Measurements from ENCODE around the gene XCL1. TPM values are rescaled to one million over a fixed set of nuclear protein-coding genes. Genes with fewer than 3 reads are reported as not detected.
"Not testable (repeated sequence)": the region's sequence is repeated elsewhere in the genome, so short reads cannot be mapped to it uniquely, and the experiment has no call there.

Gene XCL1
- total RNA-seq, 1 experiment from 2014 or later, result not detected

DNA sequence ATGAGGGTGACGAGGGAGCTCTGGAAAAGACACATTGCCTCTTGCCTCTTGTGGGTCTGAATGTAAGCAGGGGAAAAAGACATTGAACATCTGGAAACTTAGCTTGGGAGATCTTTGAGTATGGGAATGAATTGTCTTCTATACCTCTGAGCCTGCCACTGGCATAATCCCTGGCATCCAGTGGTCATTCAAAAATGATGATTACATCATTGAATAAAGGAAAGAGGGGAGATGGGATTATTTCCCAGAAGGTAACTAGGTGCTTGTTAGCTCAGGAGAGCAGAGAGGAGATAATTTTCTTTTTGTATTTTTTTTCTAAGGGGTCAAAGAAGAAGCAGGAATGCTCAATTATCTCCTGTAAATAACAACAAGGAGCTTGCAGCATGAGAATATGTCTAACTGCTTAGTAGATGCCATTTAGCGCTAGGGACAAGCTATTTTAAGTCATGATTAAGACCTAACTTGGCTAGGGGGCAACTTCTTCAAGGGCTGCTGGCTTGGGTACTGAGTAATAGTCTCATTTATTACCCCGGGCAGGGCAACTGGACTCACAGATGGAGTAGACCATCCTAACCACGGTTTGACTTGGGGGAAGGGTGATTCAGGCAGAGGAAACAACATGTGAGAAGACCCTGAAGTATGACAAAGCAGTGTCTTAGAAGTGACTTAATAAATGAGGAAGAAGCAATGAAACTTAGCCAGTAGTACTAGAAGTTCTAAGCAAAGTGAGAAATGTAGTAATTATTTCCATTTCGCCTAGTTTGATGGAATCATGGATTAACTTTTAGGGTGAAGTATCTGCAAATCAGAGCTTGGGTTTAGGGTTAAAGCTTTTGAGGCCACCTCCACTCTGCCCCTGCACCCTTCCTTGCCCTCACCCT, 21.6 kb upstream of the XCL1 start:
- Histone ChIP-seq H3K9me3 (replicated peaks) (no peaks in the 10 kb centered on the region), H3K27me3 (replicated peaks) (no peaks in the 10 kb centered on the region), H3K36me3 (no peaks in the 10 kb centered on the region), H3K27ac (no peak overlapping the region), H3K4me1 (replicated peaks) (no peaks in the 10 kb centered on the region), H3K4me3 (no peak overlapping the region)
- DNase-seq (ENCODE audit: low read depth in 1 of 2, low spot score in 2 of 2), result no peak

DNA sequence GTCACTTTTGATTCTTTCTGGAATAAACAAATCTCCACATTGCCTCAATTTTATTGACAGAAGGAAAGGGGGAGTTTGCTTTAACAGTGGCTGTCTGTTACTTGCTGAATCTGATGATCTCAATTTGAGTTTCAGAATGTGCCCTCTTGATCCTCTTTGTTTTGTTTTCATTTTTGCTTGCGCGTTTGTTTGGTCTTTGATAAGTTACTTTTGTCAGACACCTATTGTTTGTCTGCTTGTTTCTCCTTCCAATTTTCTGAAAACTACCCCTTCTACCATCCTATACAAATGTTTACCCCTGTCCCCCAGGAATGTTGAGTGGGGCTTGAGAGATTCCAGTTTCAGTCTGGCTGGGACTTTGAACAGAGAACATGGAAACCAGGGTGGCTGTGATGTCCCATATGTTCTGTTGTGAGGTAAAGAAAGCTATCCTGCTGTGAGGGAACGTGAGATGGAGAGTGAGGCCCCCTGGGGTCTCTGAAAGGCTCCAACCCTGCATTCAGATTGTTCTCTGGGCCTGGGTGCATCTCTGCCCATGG, 20.8 kb upstream of the XCL1 start:
- Histone ChIP-seq H3K27ac (no peak overlapping the region), H3K27me3 (replicated peaks) (no peaks in the 10 kb centered on the region), H3K4me1 (replicated peaks) (no peaks in the 10 kb centered on the region), H3K9me3 (replicated peaks) (no peaks in the 10 kb centered on the region), H3K4me3 (no peak overlapping the region), H3K36me3 (no peaks in the 10 kb centered on the region)
- DNase-seq (ENCODE audit: low read depth in 1 of 2, low spot score in 2 of 2), result no peak

DNA sequence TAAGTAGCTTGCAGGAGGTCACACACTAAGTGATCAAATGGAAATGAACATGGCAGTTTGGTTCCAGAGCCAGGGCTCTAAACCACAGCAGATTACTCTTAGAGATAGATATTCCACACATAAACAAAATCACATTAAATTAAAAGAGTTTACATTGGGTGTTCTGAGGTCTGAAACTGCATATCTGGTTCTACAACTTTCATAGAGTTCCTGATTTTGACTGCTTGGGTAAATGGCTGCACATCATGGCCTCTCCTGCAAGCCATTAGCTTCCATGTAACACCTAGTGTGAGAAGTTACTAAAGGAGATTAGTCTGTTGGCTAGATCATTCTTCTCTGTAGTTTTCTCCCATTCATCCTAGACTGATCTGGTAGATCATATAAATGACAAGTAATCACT, 19.8 kb upstream of the XCL1 start:
- no peaks in the 10 kb centered on the region for H3K4me1 ChIP-seq (replicated peaks)
- no peaks in the 10 kb centered on the region for H3K36me3 ChIP-seq
- DNase-seq (ENCODE audit: low read depth in 1 of 2, low spot score in 2 of 2), result no peak
- no peak overlapping the region for H3K4me3 ChIP-seq
- H3K27ac ChIP-seq, result no peak overlapping the region
- H3K27me3 ChIP-seq (replicated peaks), result no peaks in the 10 kb centered on the region
- no peaks in the 10 kb centered on the region for H3K9me3 ChIP-seq (replicated peaks)

DNA sequence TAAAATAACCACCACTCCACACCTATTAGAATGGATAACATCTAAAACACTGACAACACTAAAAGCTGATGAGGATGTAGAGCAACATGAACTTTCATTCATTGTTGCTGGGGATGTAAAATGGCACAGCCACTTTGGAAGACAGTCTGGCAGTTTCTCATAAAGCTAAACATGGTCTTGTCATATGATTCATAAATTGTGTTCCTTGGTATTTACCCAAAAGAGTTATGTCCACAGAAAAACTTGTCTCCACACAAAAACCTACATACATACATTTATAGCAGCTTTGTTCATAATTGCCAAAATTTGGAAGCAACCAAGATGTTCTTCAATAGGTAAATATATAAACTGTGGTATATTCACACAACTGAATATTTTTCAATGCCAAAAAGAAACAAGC, 16.0 kb upstream of the XCL1 start:
- H3K27me3 ChIP-seq (replicated peaks), result no peaks in the 10 kb centered on the region
- no peaks in the 10 kb centered on the region for H3K36me3 ChIP-seq
- no peak overlapping the region for H3K4me3 ChIP-seq
- no peak for DNase-seq (ENCODE audit: low read depth in 1 of 2, low spot score in 2 of 2)
- no peaks in the 10 kb centered on the region for H3K9me3 ChIP-seq (replicated peaks)
- no peak overlapping the region for H3K27ac ChIP-seq
- no peaks in the 10 kb centered on the region for H3K4me1 ChIP-seq (replicated peaks)

DNA sequence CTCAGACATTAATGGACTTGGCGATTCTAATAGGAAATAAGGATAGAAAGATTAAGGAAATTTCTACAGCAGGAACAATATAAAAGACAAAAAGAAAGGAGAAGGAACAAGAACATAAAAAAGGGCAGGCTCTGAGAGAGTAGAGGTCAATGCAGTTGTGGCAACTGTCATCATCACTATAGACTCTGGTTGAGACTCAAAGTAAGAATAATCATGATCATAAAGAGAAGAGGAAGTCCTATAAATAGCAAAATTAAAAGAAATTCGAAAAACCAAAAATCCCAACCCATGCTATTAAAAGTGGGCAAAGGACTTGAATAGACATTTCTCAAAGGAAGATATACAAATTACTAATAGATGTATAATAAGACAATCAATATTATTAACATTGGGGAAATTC, 14.4 kb upstream of the XCL1 start:
- Histone ChIP-seq H3K4me1 (replicated peaks) (no peaks in the 10 kb centered on the region), H3K36me3 (no peaks in the 10 kb centered on the region), H3K4me3 (no peak overlapping the region), H3K27ac (no peak overlapping the region), H3K9me3 (replicated peaks) (no peaks in the 10 kb centered on the region), H3K27me3 (replicated peaks) (no peaks in the 10 kb centered on the region)
- DNase-seq (ENCODE audit: low read depth in 1 of 2, low spot score in 2 of 2), result no peak

DNA sequence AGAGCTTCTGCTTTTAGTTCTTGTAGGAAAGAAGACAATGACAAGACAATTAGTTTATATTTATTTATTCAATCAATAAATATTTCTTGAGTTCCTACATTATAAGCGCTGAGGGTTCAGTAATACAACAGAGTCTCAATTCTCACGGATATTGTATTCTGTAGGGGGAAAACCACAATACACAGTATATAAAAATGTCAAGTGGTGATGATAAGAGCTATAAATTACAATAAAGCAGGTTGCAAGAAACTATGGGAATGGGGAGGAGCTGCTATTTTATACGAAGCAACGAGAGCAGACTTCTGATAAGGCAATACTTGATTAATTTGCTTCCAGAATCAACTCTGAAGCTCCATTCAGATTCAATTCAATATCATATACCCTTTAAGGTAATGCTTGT, 10.6 kb upstream of the XCL1 start:
- DNase-seq (ENCODE audit: low read depth in 1 of 2, low spot score in 2 of 2), result no peak
- no peaks in the 10 kb centered on the region for H3K4me1 ChIP-seq (replicated peaks)
- no peak overlapping the region for H3K4me3 ChIP-seq
- no peaks in the 10 kb centered on the region for H3K36me3 ChIP-seq
- H3K27ac ChIP-seq, result no peak overlapping the region
- H3K9me3 ChIP-seq (replicated peaks), result no peaks in the 10 kb centered on the region
- H3K27me3 ChIP-seq (replicated peaks), result no peaks in the 10 kb centered on the region

DNA sequence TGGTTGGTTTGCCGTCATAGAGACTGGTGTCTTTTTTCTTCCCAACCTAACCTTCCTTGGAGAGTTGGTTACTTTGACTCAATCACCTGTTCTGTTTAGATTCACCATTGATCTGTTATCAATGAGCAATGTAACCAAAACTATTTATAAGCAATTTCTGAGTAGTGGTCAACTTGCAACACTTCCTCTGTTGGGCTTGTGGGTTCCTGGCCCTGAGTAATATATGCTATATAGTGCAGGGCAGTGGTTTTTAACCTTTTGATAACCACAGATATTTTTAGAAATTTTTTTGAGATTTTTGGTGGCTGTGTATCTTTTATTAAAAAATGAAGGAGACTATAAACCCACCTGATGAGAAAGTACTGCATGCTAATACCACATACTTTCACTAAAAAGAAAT, 9.4 kb upstream of the XCL1 start:
- Histone ChIP-seq H3K4me3 (no peak overlapping the region), H3K27me3 (replicated peaks) (no peaks in the 10 kb centered on the region), H3K9me3 (replicated peaks) (no peaks in the 10 kb centered on the region), H3K4me1 (replicated peaks) (no peaks in the 10 kb centered on the region), H3K27ac (no peak overlapping the region), H3K36me3 (no peaks in the 10 kb centered on the region)
- no peak for DNase-seq (ENCODE audit: low read depth in 1 of 2, low spot score in 2 of 2)

DNA sequence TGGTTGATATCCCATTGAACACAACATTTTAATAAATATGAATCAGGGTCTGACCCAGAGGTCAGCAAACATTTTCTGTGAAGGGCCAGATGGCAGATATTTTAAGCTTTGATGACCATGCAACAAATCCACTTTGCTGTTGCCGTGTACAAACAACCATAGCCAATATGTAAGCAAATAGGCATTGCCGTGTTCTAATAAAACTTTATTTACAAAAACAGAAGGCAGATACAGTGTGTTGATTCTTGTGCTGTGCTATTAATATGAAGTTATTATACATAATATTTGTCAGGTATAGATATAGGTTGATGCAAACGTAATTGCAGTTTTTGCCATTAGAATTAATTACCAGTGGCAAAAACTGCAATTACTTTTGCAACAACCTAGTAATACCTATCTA, 8.8 kb upstream of the XCL1 start:
- Histone ChIP-seq H3K9me3 (replicated peaks) (no peaks in the 10 kb centered on the region), H3K27ac (no peak overlapping the region), H3K27me3 (replicated peaks) (no peaks in the 10 kb centered on the region), H3K4me1 (replicated peaks) (no peaks in the 10 kb centered on the region), H3K36me3 (no peaks in the 10 kb centered on the region), H3K4me3 (no peak overlapping the region)
- no peak for DNase-seq (ENCODE audit: low read depth in 1 of 2, low spot score in 2 of 2)

DNA sequence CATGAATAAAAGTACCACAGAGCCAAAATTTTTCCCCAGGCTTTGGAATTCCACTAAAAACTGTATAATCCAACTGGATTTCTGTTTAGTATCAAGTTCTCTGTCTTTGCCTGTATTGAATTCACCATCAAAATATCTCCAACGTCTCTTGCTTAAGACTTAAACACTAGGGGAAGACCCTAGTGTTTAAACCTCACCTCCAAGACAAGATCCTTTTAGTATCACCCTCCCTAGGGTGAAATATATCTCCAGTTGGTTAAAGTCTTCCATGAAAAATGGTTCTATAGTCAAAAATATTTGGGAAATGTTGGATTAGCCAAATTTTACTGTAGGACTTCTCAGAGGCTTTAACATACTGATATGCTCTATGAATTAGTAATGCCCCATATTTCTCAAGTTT, 8.1 kb upstream of the XCL1 start:
- H3K27me3 ChIP-seq (replicated peaks), result no peaks in the 10 kb centered on the region
- no peak for DNase-seq (ENCODE audit: low read depth in 1 of 2, low spot score in 2 of 2)
- no peaks in the 10 kb centered on the region for H3K4me1 ChIP-seq (replicated peaks)
- no peak overlapping the region for H3K27ac ChIP-seq
- H3K4me3 ChIP-seq, result no peak overlapping the region
- H3K9me3 ChIP-seq (replicated peaks), result no peaks in the 10 kb centered on the region
- no peaks in the 10 kb centered on the region for H3K36me3 ChIP-seq

DNA sequence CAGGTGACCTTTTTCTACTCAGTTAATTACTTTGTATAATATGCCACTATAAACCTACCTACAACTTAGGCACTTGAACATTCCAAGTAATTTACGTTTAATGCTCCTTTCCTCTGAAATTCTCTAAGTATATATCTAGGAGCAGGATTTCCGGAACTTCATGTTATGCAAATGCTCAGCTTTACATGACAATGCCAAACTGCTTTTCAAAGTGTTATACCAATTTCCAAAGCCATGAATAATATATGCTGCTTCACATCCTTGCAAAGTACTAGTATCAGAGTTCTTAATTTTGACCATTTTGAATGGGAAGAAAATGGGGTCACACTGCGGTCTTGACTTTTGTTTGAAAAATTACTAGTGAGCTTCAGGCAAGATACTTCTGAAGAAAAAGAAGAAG, 5.8 kb upstream of the XCL1 start:
- Histone ChIP-seq H3K27me3 (replicated peaks) (no peaks in the 10 kb centered on the region), H3K4me3 (no peak overlapping the region), H3K4me1 (replicated peaks) (no peaks in the 10 kb centered on the region), H3K36me3 (no peaks in the 10 kb centered on the region), H3K9me3 (replicated peaks) (no peaks in the 10 kb centered on the region), H3K27ac (no peak overlapping the region)
- no peak for DNase-seq (ENCODE audit: low read depth in 1 of 2, low spot score in 2 of 2)

DNA sequence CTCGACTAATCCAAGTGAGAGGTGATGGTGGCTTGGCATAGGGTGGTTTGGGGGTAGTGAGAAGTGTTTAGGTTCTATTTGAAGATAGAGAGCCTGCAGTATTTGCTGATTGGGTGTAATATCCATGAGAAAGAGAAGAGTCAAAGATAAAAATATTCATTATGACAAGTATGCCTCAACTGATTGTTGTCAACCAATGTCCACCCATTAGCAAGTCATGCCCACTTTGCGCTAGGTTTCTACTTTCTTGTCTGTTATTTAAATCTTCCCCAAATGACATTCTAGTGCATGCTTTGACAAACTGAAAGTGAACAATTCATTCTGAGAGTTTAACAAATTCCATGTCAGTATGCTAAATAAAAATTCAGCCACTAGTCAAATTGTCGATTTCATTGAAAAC, 3.8 kb upstream of the XCL1 start:
- H3K27me3 ChIP-seq (replicated peaks), result no peaks in the 10 kb centered on the region
- no peaks in the 10 kb centered on the region for H3K9me3 ChIP-seq (replicated peaks)
- no peaks in the 10 kb centered on the region for H3K4me1 ChIP-seq (replicated peaks)
- no peak overlapping the region for H3K27ac ChIP-seq
- no peak overlapping the region for H3K4me3 ChIP-seq
- DNase-seq (ENCODE audit: low read depth in 1 of 2, low spot score in 2 of 2), result no peak
- H3K36me3 ChIP-seq, result no peaks in the 10 kb centered on the region

DNA sequence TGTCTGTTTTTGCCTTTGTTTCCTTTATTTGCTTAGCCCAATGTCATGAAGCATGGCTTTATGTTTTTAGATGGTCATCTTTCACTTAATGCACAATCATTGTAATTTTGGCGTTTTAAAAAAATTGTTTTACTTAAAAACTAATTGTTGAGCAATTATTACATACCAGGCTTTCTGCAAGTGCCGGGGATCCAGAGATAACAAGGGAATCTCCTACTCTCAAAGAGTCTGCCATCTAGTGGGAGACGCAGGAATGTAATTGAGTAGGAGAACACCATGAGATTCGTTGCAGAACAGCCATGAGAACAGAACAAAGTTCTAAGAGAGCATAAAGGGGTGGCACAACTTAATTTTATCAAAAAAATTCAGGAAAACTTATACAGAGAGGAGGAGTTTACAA, 2.2 kb upstream of the XCL1 start:
- not testable (repeated sequence) for H3K36me3 ChIP-seq; H3K27me3 ChIP-seq (replicated peaks); H3K27ac ChIP-seq; H3K4me3 ChIP-seq; H3K4me1 ChIP-seq (replicated peaks); H3K9me3 ChIP-seq (replicated peaks); DNase-seq (ENCODE audit: low read depth in 1 of 2, low spot score in 2 of 2)

DNA sequence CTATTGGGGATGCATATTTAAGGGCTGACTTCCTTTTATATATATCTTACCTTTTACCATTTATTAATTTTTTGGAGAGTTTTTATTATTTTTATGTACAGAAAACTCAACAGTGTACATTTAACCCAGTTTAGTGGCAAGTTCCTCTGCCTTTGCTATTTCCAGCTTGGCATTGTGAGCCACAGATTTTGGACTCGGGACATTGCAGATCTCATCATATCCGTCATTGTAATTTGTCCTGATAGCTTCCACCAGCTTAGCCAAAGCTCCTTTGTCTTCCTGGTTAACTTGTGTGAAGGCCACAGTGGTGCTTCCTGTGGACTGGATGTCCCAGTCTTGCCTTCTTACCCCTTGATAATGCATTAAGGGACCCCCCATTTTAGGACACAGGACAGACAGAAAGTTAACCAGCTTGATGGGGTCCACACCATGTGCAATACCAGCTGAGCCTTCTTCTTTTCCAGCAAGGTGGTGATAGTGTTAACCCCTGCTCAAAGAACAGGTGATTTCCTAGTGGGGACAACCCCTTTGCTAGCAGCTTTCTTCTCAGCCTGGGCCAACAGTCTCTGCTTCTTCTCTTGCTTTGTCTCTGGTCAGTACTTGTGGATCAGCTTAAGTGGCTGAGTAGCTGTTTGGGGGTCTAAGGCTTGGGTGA, 2.3 kb downstream of the XCL1 start:
- not testable (repeated sequence) for H3K4me3 ChIP-seq; H3K27me3 ChIP-seq (replicated peaks); H3K36me3 ChIP-seq; H3K9me3 ChIP-seq (replicated peaks); H3K27ac ChIP-seq; DNase-seq (ENCODE audit: low read depth in 1 of 2, low spot score in 2 of 2)
- peaks cover 17% of the 10 kb centered on the region for H3K4me1 ChIP-seq (replicated peaks)

DNA sequence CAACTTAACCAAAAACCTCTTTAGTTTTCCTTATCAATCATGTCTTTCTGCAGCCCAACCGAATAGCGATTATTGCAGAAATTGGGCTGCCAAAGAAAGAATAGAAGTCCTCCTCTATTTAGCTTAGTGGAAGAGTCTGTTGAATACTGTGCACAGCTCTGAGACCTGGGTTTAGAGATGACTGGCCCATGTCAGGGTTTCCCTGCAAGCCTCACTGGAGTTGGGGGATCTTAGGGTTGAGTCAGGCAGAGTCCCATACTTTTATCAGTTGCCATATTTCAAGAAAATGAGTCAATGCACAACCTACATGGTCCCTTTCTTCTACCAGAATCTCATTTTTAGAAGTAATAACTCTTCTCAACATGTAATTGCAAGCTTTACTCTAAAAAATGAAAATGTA, 3.9 kb downstream of the XCL1 start:
- H3K27me3 ChIP-seq (replicated peaks), result not testable (repeated sequence)

More for the DNA sequence above, 3.9 kb downstream of the XCL1 start:
- H3K4me3 ChIP-seq; DNase-seq (ENCODE audit: low read depth in 1 of 2, low spot score in 2 of 2); H3K27ac ChIP-seq; H3K9me3 ChIP-seq (replicated peaks); H3K36me3 ChIP-seq: not testable (repeated sequence)
- H3K4me1 ChIP-seq (replicated peaks), result peaks cover 20% of the 10 kb centered on the region
